GM10248 (cell line): Measurements from ENCODE around the gene MYO1H.
A peak's percentile ranks its signal among the peaks of the same experiment; 100 is the strongest.

Experiments used
- CTCF ChIA-PET: fragments of 300-600 bp; sonication (Branson Sonifier 250); formaldehyde crosslinking; extraction: SDS; loops from one replicate; lab custom pipeline; 2021; ENCODE audit warnings: antibody characterized with exemption; lab: Yijun Ruan, JAX
- POLR2A ChIA-PET: fragments of 350-650 bp; sonication (Branson Sonifier 250); formaldehyde crosslinking; extraction: SDS; loops from one replicate; lab custom pipeline; 2020; ENCODE audit warnings: antibody characterized with exemption; lab: Yijun Ruan, JAX
- DNase-seq: peaks from one replicate; pipeline ENCODE4 v3.0.0; 2012; ENCODE audit errors: extremely low spot score
- TF ChIP-seq, protein P1 (sequence below): IDR thresholded peaks from 2 replicates; pipeline ENCODE4 v1.5.1; 2012; ENCODE audit warnings: mild to moderate bottlenecking, low read depth; ENCODE audit errors: extremely low read depth, missing control alignments, control extremely low read depth

MYO1H gene

DNA sequence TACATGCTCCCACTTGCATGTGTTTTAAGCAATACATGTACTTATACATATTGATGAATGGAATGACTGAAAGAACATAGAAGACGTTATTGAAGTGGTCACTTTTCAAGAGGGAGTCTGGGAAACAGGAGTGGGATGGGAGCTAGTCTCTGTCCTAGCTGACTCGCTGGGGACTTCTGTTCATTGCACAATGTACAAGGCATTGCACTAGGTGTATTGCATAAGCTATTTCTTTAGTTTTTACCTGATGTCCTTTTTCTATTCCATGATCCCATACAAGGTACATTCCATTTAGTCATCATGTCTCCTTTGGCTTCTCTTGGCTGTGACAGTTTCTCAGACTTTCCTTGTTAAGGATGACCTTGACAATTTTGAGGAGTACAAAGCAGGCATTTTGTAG is 4.0 kb upstream of the MYO1H start:
- ChIA-PET CTCF (interaction anchor here (1.2 to 1.3 kb wide), 2 partner anchors 44 to 255 kb away, joined by 3 to 4 read pairs; no protein-coding TSS in a partner anchor), POLR2A (no interaction called here)
- no peak for DNase-seq
- TF ChIP-seq, protein P1, sequence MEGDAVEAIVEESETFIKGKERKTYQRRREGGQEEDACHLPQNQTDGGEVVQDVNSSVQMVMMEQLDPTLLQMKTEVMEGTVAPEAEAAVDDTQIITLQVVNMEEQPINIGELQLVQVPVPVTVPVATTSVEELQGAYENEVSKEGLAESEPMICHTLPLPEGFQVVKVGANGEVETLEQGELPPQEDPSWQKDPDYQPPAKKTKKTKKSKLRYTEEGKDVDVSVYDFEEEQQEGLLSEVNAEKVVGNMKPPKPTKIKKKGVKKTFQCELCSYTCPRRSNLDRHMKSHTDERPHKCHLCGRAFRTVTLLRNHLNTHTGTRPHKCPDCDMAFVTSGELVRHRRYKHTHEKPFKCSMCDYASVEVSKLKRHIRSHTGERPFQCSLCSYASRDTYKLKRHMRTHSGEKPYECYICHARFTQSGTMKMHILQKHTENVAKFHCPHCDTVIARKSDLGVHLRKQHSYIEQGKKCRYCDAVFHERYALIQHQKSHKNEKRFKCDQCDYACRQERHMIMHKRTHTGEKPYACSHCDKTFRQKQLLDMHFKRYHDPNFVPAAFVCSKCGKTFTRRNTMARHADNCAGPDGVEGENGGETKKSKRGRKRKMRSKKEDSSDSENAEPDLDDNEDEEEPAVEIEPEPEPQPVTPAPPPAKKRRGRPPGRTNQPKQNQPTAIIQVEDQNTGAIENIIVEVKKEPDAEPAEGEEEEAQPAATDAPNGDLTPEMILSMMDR, result no peak

DNA sequence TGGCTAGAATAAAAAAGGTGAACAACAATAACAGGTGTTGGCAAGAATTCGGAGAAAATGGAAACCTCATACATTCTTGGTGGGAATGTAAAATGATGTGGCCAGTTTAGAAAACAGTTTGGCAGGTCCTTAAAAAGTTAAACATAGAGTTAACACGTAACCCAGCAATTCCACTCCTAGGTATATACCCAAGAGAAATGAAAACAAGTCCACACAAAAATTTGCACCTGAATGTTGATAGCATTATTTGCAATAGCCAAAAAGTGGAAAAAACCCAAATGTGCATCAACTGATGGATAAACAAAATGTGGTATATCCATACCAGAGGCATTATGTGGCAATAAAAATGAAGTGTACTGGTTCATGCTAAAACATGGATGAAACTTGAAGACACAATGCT is 2.3 kb upstream of the MYO1H start:
- POLR2A ChIA-PET, result no interaction called here
- TF ChIP-seq, protein P1, result no peak
- CTCF ChIA-PET, result no interaction called here
- no peak for DNase-seq

DNA sequence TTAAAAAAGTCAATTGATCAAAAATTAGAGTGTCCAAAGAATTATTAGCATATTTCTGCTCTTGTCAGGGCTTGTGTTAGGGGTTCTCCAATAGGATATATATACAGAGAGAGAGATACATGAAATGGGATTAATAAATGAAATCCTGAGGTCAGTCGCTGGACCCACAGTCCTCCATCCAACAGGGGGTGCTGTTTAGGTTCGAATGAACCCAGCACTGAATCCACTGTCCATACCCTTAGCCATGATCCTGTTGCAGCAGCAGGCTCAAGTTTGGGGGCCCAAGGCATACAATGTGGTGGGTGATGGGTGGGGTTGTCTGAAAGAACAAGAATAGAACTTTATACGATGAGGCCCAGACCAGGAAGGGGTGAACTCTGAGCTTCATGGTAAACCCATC is 780 bp upstream of the MYO1H start:
- ChIA-PET CTCF (interaction anchor here (0.9 to 1.2 kb wide), 3 partner anchors 9 to 31 kb away, joined by 3 to 5 read pairs (median 3); no protein-coding TSS in a partner anchor), POLR2A (no interaction called here)
- TF ChIP-seq, protein P1, result peak; percentile 9
- no peak for DNase-seq

DNA sequence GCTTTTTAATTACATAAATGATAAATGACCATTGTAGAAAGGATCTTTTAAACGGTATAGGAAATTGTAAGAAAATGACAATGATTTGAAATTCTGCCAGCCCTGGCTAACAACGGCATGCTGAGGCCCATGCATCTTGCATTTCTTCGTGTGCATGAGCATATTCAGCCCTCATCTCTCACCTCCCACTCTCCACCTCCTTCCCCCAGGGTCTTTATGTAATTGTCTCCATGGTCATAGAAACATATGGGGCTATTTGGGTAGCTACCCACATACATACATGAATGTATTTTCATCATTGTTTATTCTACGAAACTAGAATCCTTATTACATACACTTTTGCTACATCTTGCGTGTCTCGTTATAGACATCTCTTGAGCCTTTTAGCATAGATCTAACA is 4.5 kb downstream of the MYO1H start:
- TF ChIP-seq, protein P1, result no peak
- POLR2A ChIA-PET, result no interaction called here
- CTCF ChIA-PET, result no interaction called here

DNA sequence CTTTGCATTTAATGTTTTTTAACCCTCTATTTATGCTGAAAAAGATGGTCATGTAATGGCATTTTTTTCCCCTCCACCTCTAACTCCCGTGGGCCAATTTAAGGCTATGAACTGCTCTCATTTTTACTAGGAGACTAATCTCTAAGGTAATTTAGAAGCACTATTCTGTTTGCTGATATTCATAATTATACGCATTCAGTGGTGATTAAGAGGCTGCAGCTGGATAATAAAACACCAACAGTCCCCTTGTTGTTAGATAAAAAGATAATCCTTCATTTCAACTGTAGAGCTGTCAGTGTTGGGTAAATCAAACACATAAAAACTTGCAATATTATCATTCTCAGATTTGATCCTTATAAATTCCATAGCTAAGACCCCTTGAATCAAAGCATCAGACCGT is 8.9 kb downstream of the MYO1H start:
- CTCF ChIA-PET, result interaction anchor here (0.9 to 1.3 kb wide), 2 partner anchors 9 to 30 kb away, joined by 3 read pairs; partner anchors contain the start of gene MYO1H
- POLR2A ChIA-PET, result no interaction called here
- no peak for DNase-seq
- TF ChIP-seq, protein P1, result no peak

More for the DNA sequence above, 4.5 kb downstream of the MYO1H start:
- no peak for DNase-seq

DNA sequence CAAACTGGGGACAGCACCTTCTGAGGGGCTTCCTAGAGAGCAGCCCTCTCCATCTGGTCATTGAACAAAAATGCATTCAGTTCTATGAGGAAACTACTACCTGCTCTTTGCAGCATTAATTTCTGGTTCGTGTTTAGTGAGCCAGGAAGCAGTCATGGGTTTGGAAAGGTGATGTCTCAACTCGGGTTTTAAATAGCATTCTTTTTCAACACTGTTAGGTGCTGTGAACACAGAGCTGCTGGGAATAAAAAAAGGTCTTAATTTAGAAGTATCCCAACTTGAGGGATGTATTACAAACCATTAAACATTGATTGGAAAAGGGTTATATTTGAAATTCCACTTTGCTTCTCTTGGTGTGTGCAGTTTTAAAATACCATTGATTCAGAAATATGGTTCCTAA is 9.3 kb downstream of the MYO1H start:
- ChIA-PET POLR2A (no interaction called here), CTCF (no interaction called here)
- no peak for DNase-seq
- TF ChIP-seq, protein P1, result no peak
